ENCODE measurements around the gene COBL.

The COBL gene

DNA sequence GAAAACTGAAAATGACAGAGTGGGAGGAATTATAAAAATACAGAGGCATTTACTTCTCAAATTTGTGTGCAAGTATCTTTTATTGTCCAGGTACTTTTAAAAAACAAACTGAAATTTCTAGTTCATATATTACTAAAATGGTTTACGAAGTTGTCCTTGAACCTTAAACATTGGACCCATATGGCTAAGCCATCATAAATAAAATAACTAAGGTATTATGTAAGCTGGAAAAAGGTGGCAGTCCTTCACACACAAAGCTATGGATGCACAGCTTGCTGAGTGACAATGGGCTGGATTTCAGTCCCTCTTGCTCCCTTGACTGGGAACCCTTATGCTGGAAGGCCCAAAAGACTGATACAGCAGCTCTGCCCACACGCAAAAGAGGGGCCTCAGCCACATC, 66.1 kb downstream of the COBL start:
- DNase-seq (ENCODE audit: low spot score), result no peak

DNA sequence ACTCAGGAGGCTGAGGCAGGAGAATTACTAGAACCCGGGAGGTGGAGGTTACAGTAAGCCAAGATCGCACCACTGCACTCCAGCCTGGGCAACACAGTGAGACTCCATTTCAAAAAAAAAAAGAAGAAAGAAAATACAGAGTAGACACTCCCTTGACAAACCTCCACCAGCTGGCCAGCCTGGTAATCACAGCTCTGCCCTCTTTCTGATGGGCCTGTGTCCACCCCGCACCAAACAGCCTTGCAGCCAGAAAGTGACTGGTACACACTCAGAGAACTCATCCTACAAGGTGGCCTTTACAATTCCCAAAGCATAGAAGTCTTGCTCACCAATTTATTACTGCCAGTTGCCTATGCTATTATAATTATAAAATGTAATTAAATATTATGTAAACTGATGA, 66.6 kb downstream of the COBL start:
- no peak for DNase-seq (ENCODE audit: low spot score)

DNA sequence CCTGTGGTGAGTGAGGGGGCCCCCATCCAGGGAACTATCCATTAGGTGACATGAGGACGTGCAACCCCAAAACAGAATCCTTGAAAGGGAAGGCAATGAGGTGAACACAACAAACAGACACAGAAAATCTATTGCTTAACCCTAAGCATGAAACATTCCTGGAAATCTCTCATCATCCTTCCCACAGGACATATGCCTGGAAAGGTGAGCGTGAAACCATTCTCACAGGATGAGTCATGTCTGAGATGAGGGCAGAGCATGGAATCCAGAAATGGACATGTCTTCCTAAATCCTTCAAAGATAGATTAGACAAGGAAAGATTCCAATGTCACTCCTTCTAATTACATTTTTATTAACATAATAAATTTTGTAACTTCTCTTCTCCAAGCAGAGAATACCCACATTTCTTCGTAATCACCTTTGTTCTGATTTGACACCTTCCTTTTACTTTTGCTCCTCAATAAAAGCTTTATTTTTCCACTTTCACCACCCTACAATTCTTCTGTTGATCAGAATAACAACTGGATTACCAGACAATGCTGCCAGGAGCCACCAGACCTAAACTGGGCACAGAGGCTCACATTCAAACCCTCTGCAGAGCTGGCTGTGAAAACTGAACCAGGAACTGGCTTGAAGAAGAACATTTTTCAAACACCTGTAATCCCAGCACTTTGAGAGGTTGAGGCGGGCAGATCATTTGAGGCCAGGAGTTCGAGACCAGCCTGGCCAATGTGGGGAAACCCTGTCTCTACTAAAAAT, 67.2 kb downstream of the COBL start:
- DNase-seq (ENCODE audit: low spot score), result no peak

DNA sequence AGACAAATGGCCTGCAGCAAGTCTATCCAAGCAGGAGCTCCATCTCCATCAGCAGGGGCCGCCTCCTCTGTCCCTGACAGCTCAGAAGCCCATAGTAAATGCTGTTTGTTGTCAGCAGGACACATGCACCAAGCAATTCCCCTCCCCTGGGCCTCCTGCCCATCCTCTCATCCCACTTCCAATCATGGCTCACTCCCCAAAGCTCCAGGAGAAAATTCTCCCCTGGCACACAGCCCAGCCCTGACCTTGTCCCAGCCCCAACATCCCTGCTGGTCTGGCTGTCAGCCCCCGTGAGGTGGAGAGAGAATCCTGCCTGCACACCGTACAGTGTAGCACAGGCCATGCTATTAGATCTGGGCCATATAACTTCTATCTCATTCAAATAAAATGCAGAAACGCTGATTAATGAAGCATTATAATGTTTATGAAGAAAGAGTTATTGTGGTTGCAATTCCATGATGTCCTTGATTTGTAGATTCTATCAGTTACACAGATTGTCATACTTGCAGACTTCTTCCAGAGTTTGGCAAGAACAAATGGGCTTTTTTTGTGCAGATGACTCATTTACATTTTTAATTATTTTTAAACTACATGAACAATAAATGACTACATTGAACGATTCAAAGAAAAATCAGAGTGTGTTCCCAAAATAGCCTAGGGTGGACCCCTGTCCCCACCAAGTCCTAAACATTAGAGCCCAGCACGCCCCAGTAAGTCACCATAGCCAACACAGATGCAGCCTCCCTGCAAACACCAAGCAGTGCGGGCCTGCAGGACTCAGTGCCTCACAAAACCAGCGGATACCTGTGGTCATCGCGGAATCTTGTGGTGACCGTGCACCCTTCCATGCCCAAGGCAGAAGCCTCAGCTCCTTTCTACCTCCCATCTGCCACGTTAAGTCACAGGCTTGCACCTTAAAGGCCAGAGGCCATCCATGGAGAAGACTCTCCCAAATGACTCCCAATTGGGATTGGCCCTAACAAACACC, 70.1 kb downstream of the COBL start:
- DNase-seq (ENCODE audit: low spot score), result no peak

DNA sequence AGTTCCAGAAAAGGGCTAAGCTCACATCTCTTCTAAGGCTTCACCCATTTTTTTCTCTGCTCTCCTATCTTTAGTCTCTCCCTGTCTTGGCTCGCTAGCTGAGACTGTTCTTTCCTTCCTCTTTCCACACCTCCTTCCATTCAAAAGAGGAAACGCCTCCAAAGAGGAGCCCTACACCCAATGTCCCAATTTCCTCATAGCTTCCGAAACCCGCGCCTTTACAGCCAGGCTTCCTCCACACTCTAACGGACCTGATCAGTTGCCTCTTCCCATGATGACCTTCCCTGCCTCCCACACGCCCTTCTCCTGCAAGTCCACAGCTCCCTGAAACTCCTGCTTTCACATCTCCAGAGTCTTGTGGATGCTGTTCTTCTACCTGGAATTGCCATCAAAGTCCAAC, 71.7 kb downstream of the COBL start:
- DNase-seq (ENCODE audit: low spot score), result no peak

DNA sequence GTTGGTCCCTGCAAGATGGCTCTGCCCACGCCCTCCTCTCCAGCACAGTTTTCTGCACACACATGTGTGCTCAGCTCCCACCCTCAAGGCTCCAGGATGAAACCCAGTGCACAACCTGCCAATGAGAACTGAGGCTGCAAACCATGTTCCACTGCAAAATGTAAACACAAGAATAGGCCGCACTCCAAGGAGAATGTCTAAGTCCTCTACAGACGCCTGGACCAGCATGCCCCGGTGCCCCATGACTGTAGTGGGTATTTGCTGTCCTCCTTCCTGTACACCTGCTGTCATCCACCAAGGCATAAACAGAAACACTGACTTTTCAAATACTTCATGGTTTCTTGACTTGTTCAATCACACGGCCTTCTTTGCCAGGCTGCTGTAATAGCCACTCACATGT, 72.6 kb downstream of the COBL start:
- DNase-seq (ENCODE audit: low spot score), result no peak

DNA sequence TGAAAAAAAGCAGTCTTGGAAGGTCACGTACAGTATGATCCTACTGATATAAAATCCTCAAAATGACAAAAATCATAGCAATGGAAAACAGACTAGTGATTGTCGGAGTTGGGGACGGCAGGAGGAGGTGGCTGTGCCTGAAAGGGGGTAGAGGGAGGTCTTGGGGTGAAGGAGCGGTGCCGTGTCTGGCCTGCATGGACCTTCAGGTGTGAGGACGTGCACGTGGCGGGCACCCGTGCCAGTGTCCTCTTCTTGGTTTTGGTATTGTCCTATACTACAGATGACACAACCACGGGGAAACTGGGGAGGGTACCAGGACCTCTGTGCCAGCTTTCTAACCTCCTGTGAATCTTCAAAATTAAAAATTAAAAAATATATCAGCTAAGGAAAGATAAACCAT, 73.0 kb downstream of the COBL start:
- DNase-seq (ENCODE audit: low spot score), result no peak

DNA sequence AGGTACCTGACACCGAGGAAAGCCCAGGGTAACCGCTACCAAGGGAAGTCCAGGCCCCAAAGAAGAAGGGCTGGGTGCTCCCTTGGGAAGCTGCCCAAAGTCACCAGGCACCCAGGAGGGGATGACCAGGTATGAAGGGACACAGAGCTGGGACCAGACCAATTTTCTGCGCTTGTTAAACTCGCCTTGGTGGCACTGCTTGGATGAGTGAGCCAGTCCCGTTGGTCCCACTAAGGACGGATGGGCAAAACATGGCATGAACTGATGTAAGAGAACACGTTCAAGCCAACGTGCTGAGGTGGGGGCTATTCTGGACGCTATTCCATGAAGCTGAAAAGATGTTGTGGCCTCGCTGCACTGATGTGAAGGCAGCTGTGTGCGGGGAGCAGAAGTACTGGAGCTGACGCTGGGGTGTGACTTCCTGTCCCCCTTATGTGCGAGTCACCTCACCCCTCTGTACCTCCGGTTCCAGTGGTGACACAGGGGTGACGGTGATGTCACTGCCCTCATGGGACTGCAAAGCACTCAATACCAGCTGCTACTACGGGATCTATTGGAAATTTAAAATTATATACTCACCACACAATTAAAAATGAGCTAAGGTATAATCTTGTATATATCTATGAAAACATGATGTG, 73.6 kb downstream of the COBL start:
- DNase-seq (ENCODE audit: low spot score), result no peak

DNA sequence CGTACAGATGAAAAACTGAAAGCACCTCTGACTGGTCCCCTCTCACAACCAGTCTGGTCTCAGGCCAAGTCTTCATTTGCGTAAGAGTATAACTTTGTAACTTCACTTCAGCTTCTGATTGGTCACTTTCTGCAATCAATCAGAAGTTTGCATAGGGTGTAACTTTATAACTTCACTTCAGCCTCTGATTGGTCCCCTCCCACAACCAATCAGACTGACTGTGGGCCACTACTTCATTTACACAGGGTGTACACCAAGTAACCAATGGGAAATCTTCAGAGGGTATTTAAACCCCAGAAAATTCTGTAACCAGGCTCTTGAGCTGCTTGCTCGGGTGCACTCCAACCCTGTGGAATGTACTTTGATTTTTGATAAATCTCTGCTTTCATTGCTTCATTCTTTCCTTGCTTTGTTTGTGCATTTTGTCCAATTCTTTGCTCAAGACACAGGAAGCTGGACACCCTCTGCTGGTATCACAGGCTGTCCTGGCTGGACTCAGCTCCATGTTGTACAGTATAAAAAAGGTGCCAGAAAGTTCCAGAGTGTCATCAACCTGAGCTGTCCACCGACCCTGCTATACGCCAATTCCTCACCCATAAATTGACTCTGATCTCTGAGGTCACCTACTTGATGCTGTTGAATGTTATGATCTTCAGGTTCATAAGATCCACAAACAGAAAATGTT, 74.5 kb downstream of the COBL start:
- DNase-seq (ENCODE audit: low spot score), result no peak

DNA sequence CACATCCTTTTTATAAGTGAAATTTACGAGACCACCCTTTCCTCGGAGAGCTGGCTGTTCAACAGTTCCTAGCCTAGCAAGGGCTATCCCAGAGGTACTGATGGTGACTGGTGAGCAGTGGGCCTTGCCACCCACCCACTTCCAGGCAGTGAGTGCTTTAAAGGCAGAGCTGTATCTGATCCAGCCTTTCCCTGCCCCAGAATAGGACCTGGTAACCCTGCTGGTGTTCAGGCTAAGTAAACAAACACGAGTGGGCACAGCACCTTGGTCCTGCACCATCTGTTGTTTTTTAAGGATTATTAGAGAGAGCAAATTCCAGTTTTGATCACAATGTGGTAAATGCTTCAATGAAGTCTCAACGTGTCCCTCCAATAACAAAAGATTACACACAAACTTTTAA, 75.7 kb downstream of the COBL start:
- DNase-seq (ENCODE audit: low spot score), result no peak

DNA sequence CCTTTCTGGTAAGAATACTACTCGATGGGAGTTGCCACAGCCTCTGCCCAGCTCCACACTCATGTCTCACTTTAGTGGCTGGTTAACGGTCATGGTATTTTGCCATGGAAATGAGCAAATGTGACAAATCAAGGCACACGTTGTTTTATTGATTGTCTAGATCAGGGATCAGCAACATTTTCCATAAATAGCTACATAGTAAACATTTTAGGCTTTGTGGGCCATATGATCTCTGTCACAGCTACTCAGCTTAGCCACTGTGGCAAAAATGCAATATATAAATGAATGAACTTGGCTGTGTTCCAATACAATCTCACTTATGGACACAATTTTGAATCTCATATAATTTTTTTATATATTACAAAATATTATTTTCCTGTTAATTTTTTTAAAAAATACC, 76.9 kb downstream of the COBL start:
- DNase-seq (ENCODE audit: low spot score), result no peak

DNA sequence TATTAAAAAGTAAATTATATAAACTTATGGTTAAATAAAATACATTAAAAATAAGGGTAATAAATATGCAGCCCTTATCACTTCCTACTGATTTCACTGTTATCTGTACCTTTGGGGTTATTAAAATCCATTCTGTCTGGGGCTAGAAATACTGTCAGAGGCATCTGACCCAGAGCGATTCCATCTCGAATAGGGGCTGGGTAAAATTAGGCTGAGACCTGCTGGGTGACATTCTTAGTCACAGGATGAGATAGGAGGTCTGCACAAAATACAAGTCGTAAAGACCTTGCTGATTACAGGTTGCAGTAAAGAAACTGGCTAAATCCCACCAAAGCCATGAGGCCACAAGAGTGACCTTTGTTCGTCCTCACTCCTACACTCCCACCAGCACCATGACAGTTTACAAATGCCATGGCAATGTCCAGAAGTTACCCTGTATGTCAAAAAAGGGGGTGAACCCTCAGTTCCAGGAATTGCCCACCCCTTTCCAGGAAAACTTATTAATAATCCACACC, 77.6 kb downstream of the COBL start:
- DNase-seq (ENCODE audit: low spot score), result no peak

DNA sequence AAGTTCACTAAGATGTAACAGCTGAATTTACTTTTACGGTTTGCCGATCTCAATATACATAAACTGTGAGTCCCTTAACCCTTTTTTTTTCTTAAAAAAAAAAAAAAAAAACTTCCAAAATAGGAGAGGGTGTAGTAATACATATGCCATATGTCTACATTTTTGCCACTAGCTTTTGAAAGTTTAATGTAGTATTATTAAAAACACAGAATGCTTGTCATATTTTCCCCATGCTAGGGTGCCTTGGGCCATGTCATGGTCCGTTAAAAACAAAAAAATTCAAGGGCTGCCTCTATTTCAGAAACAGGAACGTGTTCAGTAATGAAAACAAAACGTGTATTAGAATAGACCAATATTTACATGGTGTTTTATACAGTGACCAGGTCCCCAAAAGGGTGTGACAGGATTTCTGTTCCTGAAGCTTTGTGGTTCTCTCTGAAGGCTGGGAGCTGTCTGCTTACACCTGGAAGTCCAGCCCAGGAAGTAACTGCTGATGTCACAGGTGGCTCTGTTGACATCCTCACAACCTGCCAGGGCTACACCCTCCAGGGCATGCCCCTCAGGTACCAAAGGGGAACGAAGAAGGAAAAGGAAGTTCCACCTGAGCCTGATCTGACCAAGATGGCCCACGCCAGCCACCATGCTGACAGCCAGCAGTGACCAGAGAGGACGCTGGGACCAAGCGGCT, 79.0 kb downstream of the COBL start:
- DNase-seq (ENCODE audit: low spot score), result no peak

DNA sequence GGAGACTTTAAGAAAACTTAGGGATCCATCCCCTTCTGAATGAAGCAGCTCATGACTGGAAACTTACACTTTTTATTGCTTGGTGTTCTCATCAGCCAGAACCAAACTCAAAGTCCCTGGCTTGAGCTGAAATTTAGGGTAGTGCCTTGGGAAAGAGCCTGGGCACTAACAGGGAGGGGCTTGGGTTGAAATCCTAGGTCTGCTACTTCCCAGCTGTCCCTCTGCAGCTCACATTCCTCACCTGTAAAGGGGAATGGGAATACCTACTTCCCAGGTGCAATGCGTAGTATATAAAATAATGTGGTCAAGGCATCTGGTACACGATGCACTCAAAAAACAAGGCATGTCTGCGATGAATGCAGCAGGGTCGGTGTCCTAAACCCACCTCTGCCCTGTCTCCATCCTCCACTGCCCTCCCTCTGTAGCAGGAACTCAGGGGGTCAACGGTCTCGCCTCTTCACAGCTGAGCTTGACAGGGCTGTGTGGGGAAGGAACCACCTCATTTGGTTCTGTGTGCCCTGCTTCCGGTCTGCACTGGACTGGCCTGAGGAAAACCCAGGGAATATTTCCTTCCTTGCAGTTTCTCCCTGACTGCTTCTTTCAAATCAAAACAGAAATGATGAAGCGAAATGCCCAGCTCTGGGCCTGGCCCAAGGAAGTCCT, 80.0 kb downstream of the COBL start:
- DNase-seq (ENCODE audit: low spot score), result no peak

DNA sequence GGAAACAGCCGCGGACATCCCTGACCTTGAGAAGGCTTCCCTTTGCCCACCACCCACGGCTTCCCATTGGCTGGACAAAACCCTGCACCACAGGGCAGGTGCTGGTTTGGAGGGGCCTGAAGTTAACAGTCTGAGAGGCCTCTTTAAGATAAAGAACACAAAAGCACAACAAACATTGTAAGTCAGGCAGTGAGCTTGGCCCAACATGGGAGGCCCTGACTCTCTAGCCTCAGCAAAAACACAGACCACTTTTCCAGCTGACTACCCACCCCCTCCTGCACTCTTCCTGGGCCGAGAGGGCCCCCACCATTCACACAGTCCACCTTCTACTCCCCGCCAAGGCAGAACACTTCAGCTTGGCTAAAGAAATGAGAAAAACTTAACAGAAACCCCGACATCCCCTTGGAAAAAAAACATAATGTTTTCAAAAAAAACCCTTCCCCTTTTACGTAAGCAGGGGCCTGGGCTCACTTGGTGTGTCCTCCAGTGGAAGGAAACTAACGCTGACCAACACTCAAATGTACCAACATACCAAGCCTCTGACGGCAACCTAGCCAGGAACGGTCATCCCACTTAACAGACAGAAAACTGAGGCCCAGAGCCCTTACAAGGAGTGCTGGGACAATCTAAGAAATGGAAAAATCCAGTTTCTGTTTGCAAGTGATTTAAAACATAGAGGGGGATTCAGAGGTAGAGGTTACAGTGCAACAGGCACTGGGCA, 80.9 kb downstream of the COBL start:
- DNase-seq (ENCODE audit: low spot score), result no peak

DNA sequence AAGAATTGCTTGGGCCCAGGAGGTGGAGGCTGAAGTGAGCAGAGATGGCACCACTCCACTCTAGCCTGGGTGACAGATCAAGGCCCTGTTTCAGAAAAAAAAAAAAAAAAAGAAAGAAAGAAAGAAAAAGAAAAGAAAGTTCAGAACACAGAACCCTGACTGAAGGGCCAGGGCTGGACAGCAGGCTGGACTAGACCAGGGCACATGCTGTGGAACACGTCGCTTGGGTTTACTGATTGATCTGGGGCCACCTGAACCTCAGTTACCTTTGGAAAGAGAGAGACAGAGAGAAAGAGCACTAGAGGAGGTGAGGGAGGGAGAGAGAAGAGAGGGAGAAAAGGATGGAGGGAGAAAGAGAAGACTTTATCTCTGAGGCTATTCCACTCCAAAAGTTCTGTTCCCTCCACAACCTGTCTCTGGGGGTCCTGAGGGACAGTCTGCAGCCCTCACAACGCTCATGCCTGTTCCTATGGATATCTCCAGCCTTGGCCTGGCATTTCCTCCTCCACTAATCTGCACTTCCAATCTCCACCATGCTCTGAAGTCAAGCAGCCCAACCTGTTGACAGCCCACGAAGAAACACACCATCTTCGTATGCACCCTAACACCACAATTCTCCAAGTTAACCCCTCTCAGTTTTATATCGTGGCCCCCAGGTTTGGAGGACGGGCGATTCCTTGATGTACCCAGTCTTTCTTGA, 81.8 kb downstream of the COBL start:
- DNase-seq (ENCODE audit: low spot score), result no peak

DNA sequence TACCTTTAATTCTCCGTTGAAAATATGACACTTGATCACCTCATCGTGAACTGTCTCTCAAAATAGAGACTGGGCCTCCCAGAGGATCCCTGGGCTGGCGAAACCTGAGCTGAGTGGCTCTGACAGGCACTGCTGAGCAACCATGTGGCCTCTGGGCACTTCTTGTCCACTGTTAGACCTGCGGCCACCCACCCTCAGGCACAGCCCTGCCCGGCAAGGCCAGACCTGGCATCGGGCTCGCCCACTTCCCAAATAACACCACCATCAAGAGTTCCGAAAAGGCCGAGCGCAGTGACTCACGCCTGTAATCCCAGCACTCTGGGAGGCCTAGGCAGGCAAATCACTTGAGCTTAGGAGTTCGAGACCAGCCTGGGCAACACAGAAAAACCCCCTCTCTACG, 82.5 kb downstream of the COBL start:
- no peak for DNase-seq (ENCODE audit: low spot score)

DNA sequence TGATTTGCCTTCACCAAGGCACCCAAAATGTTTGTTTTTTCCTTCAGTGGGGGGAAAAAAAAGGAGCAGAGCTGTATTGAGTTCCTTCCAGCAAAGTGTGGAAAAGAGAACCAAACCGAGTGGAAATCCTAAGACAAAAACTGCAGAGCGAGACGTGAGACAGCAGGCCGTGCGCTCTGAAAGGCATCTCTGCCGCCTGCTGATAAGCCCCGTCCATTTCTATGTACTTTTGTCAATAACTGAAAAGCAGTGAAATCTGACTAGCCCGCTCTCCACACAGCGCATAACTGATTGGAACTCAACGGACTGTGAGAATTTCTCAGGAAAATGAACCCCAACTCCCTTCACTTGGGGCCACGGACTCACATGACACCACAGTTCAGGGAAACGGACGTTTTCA, 83.2 kb downstream of the COBL start:
- DNase-seq (ENCODE audit: low spot score), result no peak

DNA sequence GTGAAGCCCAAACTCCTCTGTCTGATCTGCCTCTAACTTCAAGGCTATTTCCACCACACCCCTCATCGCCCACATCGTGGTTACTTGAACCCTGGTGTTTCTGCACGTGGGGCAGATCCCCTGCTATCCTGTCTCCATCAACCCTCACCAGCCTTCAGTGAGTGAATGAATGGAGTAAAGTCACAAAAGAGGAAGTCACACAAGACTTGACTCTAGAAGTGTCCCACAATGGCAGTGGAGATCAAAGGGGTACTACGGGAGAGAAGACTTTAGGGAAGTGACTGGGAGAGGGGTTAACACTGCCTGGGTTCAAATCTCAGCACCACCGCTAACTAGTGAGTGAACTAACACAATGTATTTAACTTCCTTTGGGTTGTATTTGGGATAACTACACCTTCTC, 85.9 kb downstream of the COBL start:
- no peak for DNase-seq (ENCODE audit: low spot score)

DNA sequence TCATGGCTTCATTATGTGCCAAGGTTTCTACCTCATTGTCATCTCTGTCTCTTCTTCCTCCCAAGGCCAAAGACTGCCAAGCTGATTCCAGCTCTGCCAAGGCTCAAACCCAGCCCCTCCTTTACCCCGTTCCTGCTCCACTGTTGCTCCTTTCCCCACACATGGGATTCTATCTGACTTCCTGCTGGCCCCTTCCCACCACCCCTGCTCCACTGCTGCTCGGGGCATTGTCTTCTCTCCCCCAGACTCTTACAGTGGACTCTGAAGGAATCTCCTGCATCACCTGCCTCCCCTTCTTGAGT, 86.3 kb downstream of the COBL start:
- DNase-seq (ENCODE audit: low spot score), result no peak

Measured in kidney capillary endothelial cell (primary cell).